Psoas muscle (tissue), 8 donors: ENCODE results near the gene STX2. TPM values are rescaled to one million over a fixed set of nuclear protein-coding genes. Genes with fewer than 3 reads are reported as not detected.

Source experiments
- ATAC-seq, 4 donors: fragments of 200-7000 bp; cut with Tn5 transposase; one replicate each; pipeline ENCODE4 v1.9.1; 2020; ENCODE audit warnings: moderate library complexity in 3 of 4, mild to moderate bottlenecking in 2 of 4
- DNase-seq, 2 donors: peaks; one replicate each; pipeline ENCODE4 v3.0.0-alpha.2; 2020
- H3K27ac ChIP-seq: fragments of 200-600 bp; one replicate; pipeline ENCODE4 v1.8.0; 2022
- H3K27me3 ChIP-seq, 3 donors: fragments of 200-600 bp in 1 of 3; one replicate each; pipeline versions ENCODE4 v1.6.1 to v1.8.0; 2013 to 2022; ENCODE audit warnings: low read length in 2 of 3, mild to moderate bottlenecking in 2 of 3, moderate library complexity in 1 of 3; ENCODE audit not compliant: insufficient read depth in 3 of 3
- H3K36me3 ChIP-seq, 2 donors: fragments of 200-600 bp in 1 of 2; one replicate each; pipeline versions ENCODE4 v1.6.1 to v1.8.0; 2013 to 2022; ENCODE audit warnings: low read depth in 1 of 2, mild to moderate bottlenecking in 1 of 2, moderate library complexity in 1 of 2; ENCODE audit not compliant: insufficient read depth in 1 of 2
- H3K4me1 ChIP-seq: fragments of 200-600 bp; one replicate; pipeline ENCODE4 v1.8.0; 2022
- H3K4me3 ChIP-seq: fragments of 200-600 bp; one replicate; pipeline ENCODE4 v1.8.0; 2022; ENCODE audit warnings: mild to moderate bottlenecking
- H3K9me3 ChIP-seq: fragments of 200-600 bp; one replicate; pipeline ENCODE4 v1.8.0; 2022
- WGBS, 3 donors: extraction: QIAGEN DNeasy Blood & Tissue Kit; methylation state at CpG; one replicate each; pipeline versions ENCODE4 v1.1.6 to v1.1.7; 2013; 5-methylcytosine and 5-hydroxymethylcytosine counted together
- intact Hi-C, 2 donors: fragments of 100-400 bp; cut with DNase I; formaldehyde crosslinking; loops; one replicate each; pipeline versions ENCODE4 v1.11.0 to v1.14.2; 2022
- polyA plus RNA-seq, 3 donors: library from polyadenylated mRNA; stranded (reverse); fragments of 200-250 nt; gene quantifications; one replicate each; pipeline ENCODE4 v1.2.3, GENCODE V29; 2013
- total RNA-seq, 4 donors: library from RNA; stranded (reverse); fragmentation: NEBNext Ultra II Directional in 2 of 4; extraction: Animal tissue kit (Norgen Biotek cat#: 25700) in 2 of 4; gene quantifications; one replicate each; pipeline versions ENCODE4 v1.2.1 to v1.2.4, GENCODE V29; 2021 to 2023
- TF ChIP-seq, protein P1 (sequence below): fragments of 200-600 bp; IDR thresholded peaks from one replicate; pipeline ENCODE4 v1.8.0; 2022; ENCODE audit warnings: antibody characterized with exemption
- donor health status: healthy with polysubstance abuse.
- donor health status: DM: no; HTN: no; CAD: no; lungs with moderate emphysema.
- donor health status: Bipolar disorder and iron deficiency.
- donor health status: healthy.
- donor health status: DM: yes; HTN: yes; CAD: no.
- donor health status: DM: no; HTN: no; CAD: no.
- donor health status: DM: no; HTN: no; CAD: no.
- donor health status: DM: yes; HTN: yes; CAD: no.

The STX2 gene
- total and polyA plus RNA-seq, 7 donors, result 5.4 to 11.3 (median 6.2) TPM

DNA sequence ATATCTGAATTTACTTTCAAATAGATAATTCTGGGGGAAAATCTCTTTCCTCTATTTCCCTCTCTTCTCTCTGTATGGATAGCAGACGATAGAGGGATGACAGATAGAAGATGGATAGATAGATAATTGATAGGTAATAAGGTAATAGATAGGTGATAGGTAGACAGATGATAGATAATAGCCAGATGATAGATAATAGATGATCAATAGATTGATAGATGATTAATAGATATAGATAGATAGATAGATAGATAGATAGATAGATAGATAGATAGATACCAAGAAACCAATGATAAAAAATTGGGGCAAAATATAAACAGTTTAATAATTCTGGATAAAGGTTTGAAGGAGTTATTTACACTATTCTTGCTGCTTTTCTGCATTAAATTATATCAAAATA, 96.3 kb downstream of the STX2 start:
- no peak overlapping the region for H3K27ac ChIP-seq
- no peak for DNase-seq
- WGBS, 3 donors, result 76 to 77% (median 76%) methylated on average over 1 of the region's 1 CpG
- ATAC-seq, result no peak
- H3K4me1 ChIP-seq, result no peaks in the 10 kb centered on the region
- no peak overlapping the region for H3K4me3 ChIP-seq
- no peaks in the 10 kb centered on the region for H3K9me3 ChIP-seq
- H3K27me3 ChIP-seq, result peaks cover 0 to 11% (median 0%) of the 10 kb centered on the region in 3 donors
- no peaks in the 10 kb centered on the region for H3K36me3 ChIP-seq
- intact Hi-C loops, result loop anchor here (10.0 kb wide), 2 partner anchors 698 to 708 kb away; no protein-coding TSS in a partner anchor
- TF ChIP-seq, protein P1, sequence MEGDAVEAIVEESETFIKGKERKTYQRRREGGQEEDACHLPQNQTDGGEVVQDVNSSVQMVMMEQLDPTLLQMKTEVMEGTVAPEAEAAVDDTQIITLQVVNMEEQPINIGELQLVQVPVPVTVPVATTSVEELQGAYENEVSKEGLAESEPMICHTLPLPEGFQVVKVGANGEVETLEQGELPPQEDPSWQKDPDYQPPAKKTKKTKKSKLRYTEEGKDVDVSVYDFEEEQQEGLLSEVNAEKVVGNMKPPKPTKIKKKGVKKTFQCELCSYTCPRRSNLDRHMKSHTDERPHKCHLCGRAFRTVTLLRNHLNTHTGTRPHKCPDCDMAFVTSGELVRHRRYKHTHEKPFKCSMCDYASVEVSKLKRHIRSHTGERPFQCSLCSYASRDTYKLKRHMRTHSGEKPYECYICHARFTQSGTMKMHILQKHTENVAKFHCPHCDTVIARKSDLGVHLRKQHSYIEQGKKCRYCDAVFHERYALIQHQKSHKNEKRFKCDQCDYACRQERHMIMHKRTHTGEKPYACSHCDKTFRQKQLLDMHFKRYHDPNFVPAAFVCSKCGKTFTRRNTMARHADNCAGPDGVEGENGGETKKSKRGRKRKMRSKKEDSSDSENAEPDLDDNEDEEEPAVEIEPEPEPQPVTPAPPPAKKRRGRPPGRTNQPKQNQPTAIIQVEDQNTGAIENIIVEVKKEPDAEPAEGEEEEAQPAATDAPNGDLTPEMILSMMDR, result no peak

- H3K36me3 ChIP-seq, result no peaks in the 10 kb centered on the region
- H3K27ac ChIP-seq, result no peak overlapping the region
- ATAC-seq (no peak), DNase-seq (no peak)
- H3K4me1 ChIP-seq, result no peaks in the 10 kb centered on the region
- intact Hi-C loops, result loop anchor here (10.0 kb wide), 2 partner anchors 697 to 707 kb away; no protein-coding TSS in a partner anchor
- H3K27me3 ChIP-seq, result peaks cover 0 to 9% (median 0%) of the 10 kb centered on the region in 3 donors
- WGBS, 3 donors, result 80 to 86% (median 85%) methylated on average over 12 of the region's 12 CpGs
- no peak overlapping the region for H3K4me3 ChIP-seq
- TF ChIP-seq, protein P1, result no peak
- no peaks in the 10 kb centered on the region for H3K9me3 ChIP-seq
Measured at GRCh38 chr12:130742112-130742511, 96.9 kb downstream of the STX2 start.

Other genes starting within 250 kb of the STX2 start
- gene RIMBP2, start 123.0 kb downstream of the STX2 start, total RNA-seq, result 1 to 10 TPM in 1 of 4 donors, under 1 TPM in 3; 0.21 to 1.2 (median 0.34) TPM
- gene RIMBP2, start 123.0 kb downstream of the STX2 start, polyA plus RNA-seq, result under 1 TPM; 0.05 to 0.09 (median 0.08) TPM
- gene RAN, start 32.8 kb upstream of the STX2 start, total RNA-seq, result 100 to 1,000 TPM; 338 to 721 (median 445) TPM
- gene RAN, start 32.8 kb upstream of the STX2 start, polyA plus RNA-seq, result 1,000 to 10,000 TPM in 1 of 3 donors, 100 to 1,000 TPM in 2; 302 to 1,341 (median 369) TPM
- 10 to 100 TPM in 2 of 4 donors, 1 to 10 TPM in 2; 2.1 to 11.6 (median 9.4) TPM for gene ADGRD1, start 114.7 kb upstream of the STX2 start, total RNA-seq
- gene ADGRD1, start 114.7 kb upstream of the STX2 start, polyA plus RNA-seq, result 1 to 10 TPM; 3.2 to 3.6 (median 3.3) TPM